GM20000 (cell line): Measurements from ENCODE around the gene IPO11.

Source experiments
- DNase-seq: peaks from one replicate; pipeline ENCODE4 v3.0.0; 2012; ENCODE audit warnings: low spot score
- TF ChIP-seq, protein P1 (sequence below): IDR thresholded peaks from 2 replicates; pipeline ENCODE4 v1.5.1; 2012; ENCODE audit warnings: mild to moderate bottlenecking, control low read depth; ENCODE audit errors: extremely low read depth, missing control alignments

Gene IPO11

GRCh38 chr5:62590387-62590786 lies 177.8 kb downstream of the IPO11 start:
- TF ChIP-seq, protein P1, sequence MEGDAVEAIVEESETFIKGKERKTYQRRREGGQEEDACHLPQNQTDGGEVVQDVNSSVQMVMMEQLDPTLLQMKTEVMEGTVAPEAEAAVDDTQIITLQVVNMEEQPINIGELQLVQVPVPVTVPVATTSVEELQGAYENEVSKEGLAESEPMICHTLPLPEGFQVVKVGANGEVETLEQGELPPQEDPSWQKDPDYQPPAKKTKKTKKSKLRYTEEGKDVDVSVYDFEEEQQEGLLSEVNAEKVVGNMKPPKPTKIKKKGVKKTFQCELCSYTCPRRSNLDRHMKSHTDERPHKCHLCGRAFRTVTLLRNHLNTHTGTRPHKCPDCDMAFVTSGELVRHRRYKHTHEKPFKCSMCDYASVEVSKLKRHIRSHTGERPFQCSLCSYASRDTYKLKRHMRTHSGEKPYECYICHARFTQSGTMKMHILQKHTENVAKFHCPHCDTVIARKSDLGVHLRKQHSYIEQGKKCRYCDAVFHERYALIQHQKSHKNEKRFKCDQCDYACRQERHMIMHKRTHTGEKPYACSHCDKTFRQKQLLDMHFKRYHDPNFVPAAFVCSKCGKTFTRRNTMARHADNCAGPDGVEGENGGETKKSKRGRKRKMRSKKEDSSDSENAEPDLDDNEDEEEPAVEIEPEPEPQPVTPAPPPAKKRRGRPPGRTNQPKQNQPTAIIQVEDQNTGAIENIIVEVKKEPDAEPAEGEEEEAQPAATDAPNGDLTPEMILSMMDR, result no peak

DNA sequence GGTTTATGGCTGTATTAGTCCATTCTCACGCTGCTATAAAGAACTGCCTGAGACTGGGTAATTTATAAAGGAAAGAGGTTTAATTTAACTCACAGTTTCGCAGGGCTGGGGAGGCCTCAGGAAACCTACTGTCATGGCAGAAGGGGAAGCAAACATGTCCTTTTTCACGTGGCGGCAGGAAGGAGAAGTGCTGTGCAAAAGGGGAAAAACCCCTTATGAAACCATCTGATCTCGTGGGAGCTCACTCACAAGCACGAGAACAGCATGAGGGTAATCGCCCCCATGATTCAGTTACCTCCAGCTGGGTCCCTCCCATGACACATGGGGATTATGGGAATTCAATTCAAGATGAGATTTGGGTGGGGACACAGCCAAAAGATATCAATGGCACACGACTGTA lies 180.0 kb downstream of the IPO11 start:
- no peak for DNase-seq
- TF ChIP-seq, protein P1, result no peak

More at GRCh38 chr5:62590387-62590786, 177.8 kb downstream of the IPO11 start:
- DNase-seq, result no peak

- no peak for DNase-seq
- TF ChIP-seq, protein P1, result no peak
Measured at GRCh38 chr5:62593331-62593730, 180.8 kb downstream of the IPO11 start.

DNA sequence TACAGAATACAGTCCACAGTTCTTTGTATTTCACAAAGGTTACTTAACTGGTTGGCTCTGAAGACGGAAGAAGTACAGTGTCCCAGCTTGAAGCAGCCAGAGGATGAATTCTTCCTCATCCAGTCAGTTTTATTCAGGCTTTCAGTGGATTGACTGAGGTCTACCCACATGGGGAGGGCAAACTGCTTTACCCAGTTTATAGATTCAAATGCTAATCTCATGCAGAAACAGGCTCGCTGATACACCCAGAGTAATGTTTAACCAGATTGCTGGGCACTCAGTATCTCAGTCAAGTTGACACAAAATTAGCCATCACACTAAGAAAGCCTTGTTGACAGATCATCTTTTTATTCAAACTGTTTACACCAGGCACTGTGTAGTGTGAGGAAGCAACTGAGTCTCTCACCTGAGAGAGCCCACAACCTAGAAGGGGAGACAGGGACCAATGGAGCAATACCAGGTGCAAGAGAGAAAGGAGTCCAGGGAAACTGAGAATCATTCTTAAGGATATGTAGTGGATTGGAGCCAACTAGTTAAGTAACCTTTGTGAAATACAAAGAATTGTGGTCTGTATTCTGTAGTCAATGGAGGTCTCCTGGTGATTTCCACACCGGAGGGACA lies 181.9 kb downstream of the IPO11 start:
- TF ChIP-seq, protein P1, result no peak
- DNase-seq, result no peak

DNA sequence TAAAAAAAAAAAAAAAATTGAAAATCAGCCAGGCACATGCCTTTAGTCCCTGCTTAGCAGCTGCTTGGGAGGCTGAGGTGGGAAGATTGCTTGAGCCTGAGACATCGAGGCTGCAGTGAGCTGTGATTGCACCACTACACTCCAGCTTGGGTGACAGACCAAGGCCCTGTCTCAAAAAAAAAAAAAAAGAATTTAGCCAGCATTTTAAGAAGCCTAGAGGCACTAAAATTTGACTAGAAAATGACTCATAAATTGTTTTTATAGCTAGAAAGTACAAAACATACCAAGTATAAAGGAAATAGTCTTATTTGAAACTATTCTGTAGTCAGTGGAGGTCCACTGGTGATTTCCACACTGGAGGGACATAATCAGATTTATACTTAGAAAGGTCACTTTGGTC lies 183.5 kb downstream of the IPO11 start:
- TF ChIP-seq, protein P1, result no peak
- DNase-seq, result no peak

DNA sequence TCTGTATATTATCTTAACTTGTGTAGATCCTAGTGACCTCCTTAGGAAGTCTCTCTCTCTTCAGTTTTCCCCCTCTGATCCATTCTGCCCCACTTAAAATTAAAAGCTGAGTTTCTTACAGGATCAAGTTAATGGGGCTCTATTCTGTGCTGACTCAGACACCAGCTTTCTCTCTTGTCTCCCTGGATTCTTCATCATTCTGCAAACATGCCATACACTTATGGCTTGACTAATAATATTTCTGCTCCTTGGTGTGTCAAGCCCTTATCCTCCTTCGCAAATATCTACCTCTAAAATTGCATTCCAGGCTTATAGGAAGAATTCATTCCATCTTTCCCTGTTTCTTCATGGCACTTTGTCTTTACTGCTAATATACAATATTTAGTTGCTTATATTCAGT lies 184.1 kb downstream of the IPO11 start:
- no peak for DNase-seq
- TF ChIP-seq, protein P1, result no peak

DNA sequence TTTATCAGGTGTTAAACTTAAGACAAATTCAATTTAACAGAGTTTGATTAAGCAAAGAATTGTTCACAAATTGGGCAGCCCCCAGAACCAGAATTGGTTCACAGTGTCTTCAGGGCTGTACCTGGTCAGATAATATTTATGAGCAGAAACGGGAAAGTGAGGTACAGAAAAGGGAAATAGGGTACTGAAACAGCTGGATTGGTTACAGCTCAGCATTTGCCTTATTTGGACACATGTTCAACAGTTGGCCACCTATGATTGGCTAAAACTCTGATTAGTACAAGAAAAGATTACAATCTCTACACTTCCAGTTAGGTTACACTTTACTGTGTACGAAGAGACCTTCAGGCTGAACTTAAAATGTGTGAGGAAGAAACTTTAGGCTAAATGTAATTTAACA lies 184.8 kb downstream of the IPO11 start:
- DNase-seq, result no peak
- TF ChIP-seq, protein P1, result no peak
